RWPE2 (cell line): Measurements from ENCODE around the gene POLR2M.

Experiments used
- ATAC-seq: fragments of 200-7000 bp; cut with Tn5 transposase; 3 replicates; pipeline ENCODE4 v1.9.1; 2021; ENCODE audit warnings: low read depth
- DNase-seq: peaks from one replicate; pipeline ENCODE4 v3.0.0-alpha.2; 2020; ENCODE audit warnings: low spot score
- H3K27ac ChIP-seq: fragments of 450-650 bp; 2 replicates; pipeline ENCODE4 v1.5.1; 2017; ENCODE audit warnings: mild to moderate bottlenecking; ENCODE audit not compliant: poor library complexity, severe bottlenecking
- H3K27me3 ChIP-seq: fragments of 250-450 bp; sonication (Bioruptor Pico); 2 replicates; pipeline ENCODE4 v1.5.1; 2021; ENCODE audit warnings: mild to moderate bottlenecking, moderate library complexity; ENCODE audit not compliant: insufficient read depth, poor library complexity, severe bottlenecking
- H3K36me3 ChIP-seq: fragments of 250-450 bp; sonication (Bioruptor Pico); 2 replicates; pipeline ENCODE4 v1.5.1; 2020; ENCODE audit warnings: low read depth, mild to moderate bottlenecking, moderate library complexity
- H3K4me1 ChIP-seq: fragments of 250-450 bp; sonication (Bioruptor Pico); 2 replicates; pipeline ENCODE4 v1.5.1; 2021; ENCODE audit warnings: mild to moderate bottlenecking, moderate library complexity; ENCODE audit not compliant: insufficient read depth, poor library complexity, severe bottlenecking
- H3K4me3 ChIP-seq: fragments of 250-450 bp; sonication (Bioruptor Pico); 2 replicates; pipeline ENCODE4 v1.5.1; 2021; ENCODE audit warnings: mild to moderate bottlenecking, moderate library complexity; ENCODE audit not compliant: severe bottlenecking
- H3K9me3 ChIP-seq: fragments of 250-450 bp; sonication (Bioruptor Pico); 2 replicates; pipeline ENCODE4 v1.5.1; 2021; ENCODE audit warnings: mild to moderate bottlenecking, moderate library complexity; ENCODE audit not compliant: severe bottlenecking
- TF ChIP-seq, protein P1 (sequence below): fragments of 450-650 bp; IDR thresholded peaks from one replicate; pipeline ENCODE4 v1.5.1; 2017; ENCODE audit warnings: mild to moderate bottlenecking, moderate library complexity; ENCODE audit not compliant: poor library complexity, severe bottlenecking

The POLR2M gene

DNA sequence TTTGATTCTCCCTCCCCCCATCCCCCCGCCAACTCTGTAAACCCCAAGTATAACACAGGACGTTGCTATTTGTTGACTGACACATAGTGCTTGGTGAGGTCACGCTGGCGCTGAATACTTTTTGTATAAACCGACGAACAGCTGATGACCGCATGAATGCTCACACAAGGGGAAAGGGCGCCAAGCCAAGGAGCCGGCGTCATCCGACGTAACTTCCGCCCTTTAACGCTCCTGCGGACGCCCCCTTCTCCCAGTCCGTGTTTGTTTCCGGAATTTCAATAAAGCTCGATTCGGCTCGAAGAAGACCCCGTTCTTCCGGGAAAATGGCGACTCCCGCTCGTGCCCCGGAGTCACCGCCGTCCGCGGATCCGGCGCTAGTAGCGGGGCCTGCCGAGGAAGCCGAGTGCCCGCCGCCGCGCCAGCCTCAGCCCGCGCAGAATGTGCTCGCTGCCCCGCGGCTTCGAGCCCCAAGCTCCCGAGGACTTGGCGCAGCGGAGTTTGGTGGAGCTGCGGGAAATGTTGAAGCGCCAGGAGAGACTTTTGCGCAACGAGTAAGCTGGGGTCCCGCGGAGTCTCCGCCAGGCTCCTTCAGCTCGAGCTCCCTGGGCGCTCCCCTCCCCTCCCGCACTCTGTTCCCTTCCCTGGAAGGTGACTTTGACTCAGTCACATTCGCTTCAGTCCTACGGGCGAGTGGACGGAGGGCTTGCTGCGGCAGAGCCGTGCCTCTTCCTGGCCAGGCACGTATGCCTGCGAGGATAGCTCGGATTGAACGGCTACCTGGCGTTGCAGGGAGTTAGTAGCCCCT lies at the start of gene POLR2M:
Gene POLR2M (plus strand): TSS at position 310 of the 805 bp plus-strand sequence. CDS start 129 bp downstream, at position 439.
- peaks cover 15% of the 10 kb centered on the region for H3K4me1 ChIP-seq
- peak within 1 kb of the TSS; percentile 64 for H3K27ac ChIP-seq
- TF ChIP-seq, protein P1, sequence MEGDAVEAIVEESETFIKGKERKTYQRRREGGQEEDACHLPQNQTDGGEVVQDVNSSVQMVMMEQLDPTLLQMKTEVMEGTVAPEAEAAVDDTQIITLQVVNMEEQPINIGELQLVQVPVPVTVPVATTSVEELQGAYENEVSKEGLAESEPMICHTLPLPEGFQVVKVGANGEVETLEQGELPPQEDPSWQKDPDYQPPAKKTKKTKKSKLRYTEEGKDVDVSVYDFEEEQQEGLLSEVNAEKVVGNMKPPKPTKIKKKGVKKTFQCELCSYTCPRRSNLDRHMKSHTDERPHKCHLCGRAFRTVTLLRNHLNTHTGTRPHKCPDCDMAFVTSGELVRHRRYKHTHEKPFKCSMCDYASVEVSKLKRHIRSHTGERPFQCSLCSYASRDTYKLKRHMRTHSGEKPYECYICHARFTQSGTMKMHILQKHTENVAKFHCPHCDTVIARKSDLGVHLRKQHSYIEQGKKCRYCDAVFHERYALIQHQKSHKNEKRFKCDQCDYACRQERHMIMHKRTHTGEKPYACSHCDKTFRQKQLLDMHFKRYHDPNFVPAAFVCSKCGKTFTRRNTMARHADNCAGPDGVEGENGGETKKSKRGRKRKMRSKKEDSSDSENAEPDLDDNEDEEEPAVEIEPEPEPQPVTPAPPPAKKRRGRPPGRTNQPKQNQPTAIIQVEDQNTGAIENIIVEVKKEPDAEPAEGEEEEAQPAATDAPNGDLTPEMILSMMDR = no peak
- ATAC-seq (peak; percentile 87), DNase-seq (peak; percentile 97)
- peaks cover 38% of the 10 kb centered on the region for H3K36me3 ChIP-seq
- no peaks in the 10 kb centered on the region for H3K9me3 ChIP-seq
- H3K4me3 ChIP-seq = peak within 1 kb of the TSS; percentile 93
- H3K27me3 ChIP-seq = no peaks in the 10 kb centered on the region

DNA sequence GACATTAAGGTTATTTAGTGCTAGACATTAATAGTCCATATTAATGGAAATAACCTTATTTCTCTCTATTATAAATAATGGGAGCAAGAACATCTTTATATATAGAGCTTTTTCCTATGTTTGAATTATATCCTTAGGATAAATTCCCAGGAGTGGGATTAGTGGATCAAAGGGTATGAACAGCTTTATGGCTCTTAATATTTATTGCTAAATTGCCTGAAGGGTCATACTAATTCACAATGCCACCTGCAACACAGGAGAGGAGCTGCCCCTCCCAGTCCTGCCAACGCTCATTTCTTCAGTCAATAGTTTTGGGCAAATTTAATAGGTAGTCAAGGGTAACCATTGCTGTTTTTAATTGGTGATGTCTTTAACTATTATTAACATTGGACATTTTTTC lies 48.9 kb upstream of the POLR2M start:
- H3K27ac ChIP-seq = no peak overlapping the region
- no peaks in the 10 kb centered on the region for H3K9me3 ChIP-seq
- H3K4me3 ChIP-seq = no peak overlapping the region
- TF ChIP-seq, protein P1 = no peak
- no peaks in the 10 kb centered on the region for H3K36me3 ChIP-seq
- ATAC-seq (no peak), DNase-seq (no peak)
- H3K27me3 ChIP-seq = no peaks in the 10 kb centered on the region
- peaks cover 5% of the 10 kb centered on the region for H3K4me1 ChIP-seq

DNA sequence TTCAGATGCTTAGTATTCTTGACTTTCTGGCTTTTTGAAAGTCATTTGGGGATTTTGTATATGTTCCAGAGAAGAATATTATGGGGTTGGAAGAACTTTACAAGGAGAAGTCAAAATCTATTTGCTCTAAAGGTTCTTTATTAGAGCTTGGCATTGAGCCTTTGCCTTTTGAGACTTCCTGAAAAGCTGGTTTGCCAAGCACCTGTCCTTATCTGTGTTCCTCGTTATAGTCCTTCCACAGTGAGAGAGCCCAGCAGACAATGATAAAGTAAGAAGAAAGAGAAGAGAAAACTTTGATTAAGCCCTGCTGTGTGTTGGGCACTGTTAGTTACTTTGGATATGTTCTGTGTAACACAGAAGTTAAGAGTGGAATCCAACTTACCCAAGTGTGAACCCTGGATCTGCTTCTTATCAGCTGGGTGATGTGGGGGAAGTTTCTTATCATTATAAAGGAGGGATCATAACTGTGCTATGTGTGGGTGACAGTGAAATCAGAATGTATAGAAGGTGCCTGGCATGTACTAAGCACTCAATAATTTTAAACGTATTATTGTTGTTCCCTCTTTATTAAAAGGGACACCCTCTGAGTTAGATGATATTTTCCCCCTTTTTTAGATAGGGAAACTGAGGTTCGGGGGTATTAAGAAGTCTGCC lies 44.3 kb upstream of the POLR2M start:
- Histone ChIP-seq H3K4me1 (peaks cover 14% of the 10 kb centered on the region), H3K27me3 (no peaks in the 10 kb centered on the region), H3K27ac (no peak overlapping the region), H3K9me3 (no peaks in the 10 kb centered on the region), H3K4me3 (no peak overlapping the region), H3K36me3 (no peaks in the 10 kb centered on the region)
- TF ChIP-seq, protein P1 = no peak
- ATAC-seq (no peak), DNase-seq (no peak)

DNA sequence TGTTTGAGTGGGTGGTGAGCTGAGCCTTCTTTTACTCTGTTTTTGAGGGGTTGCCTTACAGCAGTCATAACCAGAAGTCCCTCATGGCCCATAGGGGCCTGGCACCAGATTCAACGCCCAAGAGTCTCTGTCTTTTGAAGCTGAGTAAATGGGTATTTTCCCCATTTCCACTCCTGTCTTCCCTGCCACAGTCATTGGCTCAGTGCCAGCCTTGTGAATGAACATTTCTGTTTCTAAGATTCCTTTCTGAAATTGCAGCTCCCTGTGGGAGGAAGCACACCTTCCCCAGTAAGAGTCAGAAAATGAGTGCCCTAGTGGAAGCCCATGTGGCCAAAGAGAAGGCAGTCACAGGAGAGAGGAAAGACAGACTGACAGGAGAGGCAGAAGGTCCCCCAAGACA lies 43.7 kb upstream of the POLR2M start:
- H3K9me3 ChIP-seq = no peaks in the 10 kb centered on the region
- no peaks in the 10 kb centered on the region for H3K36me3 ChIP-seq
- no peak for DNase-seq
- H3K4me3 ChIP-seq = no peak overlapping the region
- peaks cover 20% of the 10 kb centered on the region for H3K4me1 ChIP-seq
- H3K27me3 ChIP-seq = no peaks in the 10 kb centered on the region
- no peak for ATAC-seq
- TF ChIP-seq, protein P1 = no peak
- no peak overlapping the region for H3K27ac ChIP-seq
